Tibial artery (tissue), 4 donors: ENCODE data around the gene ANKUB1.
A peak's percentile ranks its signal among the peaks of the same experiment; 100 is the strongest.

Source experiments
- DNase-seq, 2 donors: peaks; one replicate each; pipeline ENCODE4 v3.0.0-alpha.2; 2019
- H3K27ac ChIP-seq, 2 donors: fragments of 200-600 bp; sonication (generic) in 1 of 2; 1 replicate in 1 of 2; 2 replicates in 1 of 2; pipeline ENCODE4 v1.5.1; 2018 to 2019; ENCODE audit warnings: mild to moderate bottlenecking in 1 of 2
- H3K27me3 ChIP-seq, 2 donors: fragments of 200-600 bp; sonication (generic) in 1 of 2; one replicate each; pipeline versions ENCODE4 v1.5.1 to v1.6.0; 2016 to 2019
- H3K36me3 ChIP-seq, 3 donors: fragments of 200-600 bp; sonication (generic) in 2 of 3; one replicate each; pipeline ENCODE4 v1.5.1; 2016 to 2019; ENCODE audit warnings: mild to moderate bottlenecking in 2 of 3
- H3K4me1 ChIP-seq, 4 donors: fragments of 200-600 bp; sonication (generic) in 2 of 4; 1 replicate in 3 of 4; 2 replicates in 1 of 4; pipeline ENCODE4 v1.5.1; 2016 to 2019
- H3K4me3 ChIP-seq, 2 donors: fragments of 200-600 bp; sonication (generic) in 1 of 2; 1 replicate in 1 of 2; 2 replicates in 1 of 2; pipeline ENCODE4 v1.5.1; 2018 to 2019; ENCODE audit warnings: mild to moderate bottlenecking in 2 of 2
- H3K9me3 ChIP-seq, 3 donors: fragments of 200-600 bp; sonication (generic) in 1 of 3; one replicate each; pipeline ENCODE4 v1.5.1; 2016 to 2019
- intact Hi-C: fragments of 100-400 bp; cut with DNase I; formaldehyde crosslinking; loops from one replicate; pipeline ENCODE4 v1.15.0; 2023; ENCODE audit warnings: low total_unique reads
- TF ChIP-seq, protein P1 (sequence below), 2 experiments: fragments of 200-600 bp in 1 of 2; fragments of 450-650 bp in 1 of 2; IDR thresholded peaks; one replicate each; pipeline ENCODE4 v1.5.1; 2017 to 2019; ENCODE audit warnings: antibody characterized with exemption in 2 of 2, mild to moderate bottlenecking in 1 of 2, moderate library complexity in 1 of 2

ANKUB1 gene

DNA sequence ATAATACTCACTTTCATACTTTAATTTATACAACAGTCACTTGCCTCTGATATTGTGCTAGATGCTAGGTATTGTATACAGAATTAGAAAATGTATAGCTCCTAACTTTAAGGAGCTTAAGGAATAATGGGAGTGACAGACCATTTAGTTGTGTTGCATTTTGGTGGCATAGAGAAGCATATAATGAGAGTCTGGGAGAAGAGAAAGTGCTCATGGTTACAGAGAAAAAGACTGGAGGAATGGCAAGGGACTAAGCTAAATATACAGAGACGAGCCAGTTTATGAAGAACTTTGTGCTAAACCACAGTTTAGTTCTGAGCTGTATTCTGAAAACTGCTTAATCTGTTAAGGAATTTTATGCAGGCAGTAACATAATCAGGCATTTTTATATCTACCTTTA is 27.1 kb upstream of the ANKUB1 start:
- intact Hi-C loops = no loop called here
- no peak overlapping the region for H3K27ac ChIP-seq
- DNase-seq = no peak

DNA sequence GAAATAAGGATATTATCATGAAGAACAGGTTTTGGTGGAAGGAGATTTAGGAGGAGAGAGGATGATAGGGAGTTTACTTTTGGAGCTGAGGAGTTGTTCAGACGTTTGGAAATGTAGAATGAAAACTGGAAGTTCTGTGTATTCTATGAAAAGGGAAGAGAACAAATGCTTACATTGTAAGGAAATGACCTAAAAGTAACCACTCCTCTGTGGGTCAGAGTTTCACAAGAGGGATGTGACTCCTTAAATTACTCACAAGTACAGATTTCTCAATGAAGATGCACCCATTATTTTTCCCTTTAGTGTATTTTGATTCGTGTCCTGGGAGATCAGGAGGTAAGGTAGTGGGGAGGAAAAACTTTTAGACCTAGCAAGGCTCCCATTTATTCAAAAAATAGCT is 24.6 kb upstream of the ANKUB1 start:
- H3K4me3 ChIP-seq = no peak overlapping the region
- H3K27me3 ChIP-seq = no peaks in the 10 kb centered on the region
- no peak for DNase-seq
- peaks cover 0 to 51% (median 15%) of the 10 kb centered on the region in 4 donors for H3K4me1 ChIP-seq
- no peaks in the 10 kb centered on the region for H3K36me3 ChIP-seq
- no peak overlapping the region for H3K27ac ChIP-seq
- intact Hi-C loops = no loop called here
- H3K9me3 ChIP-seq = no peaks in the 10 kb centered on the region
- TF ChIP-seq, protein P1, sequence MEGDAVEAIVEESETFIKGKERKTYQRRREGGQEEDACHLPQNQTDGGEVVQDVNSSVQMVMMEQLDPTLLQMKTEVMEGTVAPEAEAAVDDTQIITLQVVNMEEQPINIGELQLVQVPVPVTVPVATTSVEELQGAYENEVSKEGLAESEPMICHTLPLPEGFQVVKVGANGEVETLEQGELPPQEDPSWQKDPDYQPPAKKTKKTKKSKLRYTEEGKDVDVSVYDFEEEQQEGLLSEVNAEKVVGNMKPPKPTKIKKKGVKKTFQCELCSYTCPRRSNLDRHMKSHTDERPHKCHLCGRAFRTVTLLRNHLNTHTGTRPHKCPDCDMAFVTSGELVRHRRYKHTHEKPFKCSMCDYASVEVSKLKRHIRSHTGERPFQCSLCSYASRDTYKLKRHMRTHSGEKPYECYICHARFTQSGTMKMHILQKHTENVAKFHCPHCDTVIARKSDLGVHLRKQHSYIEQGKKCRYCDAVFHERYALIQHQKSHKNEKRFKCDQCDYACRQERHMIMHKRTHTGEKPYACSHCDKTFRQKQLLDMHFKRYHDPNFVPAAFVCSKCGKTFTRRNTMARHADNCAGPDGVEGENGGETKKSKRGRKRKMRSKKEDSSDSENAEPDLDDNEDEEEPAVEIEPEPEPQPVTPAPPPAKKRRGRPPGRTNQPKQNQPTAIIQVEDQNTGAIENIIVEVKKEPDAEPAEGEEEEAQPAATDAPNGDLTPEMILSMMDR (IDR thresholded peaks at IDR 0.05) = no peak

More for the DNA sequence above, 27.1 kb upstream of the ANKUB1 start:
- peaks cover 0 to 41% (median 13%) of the 10 kb centered on the region in 4 donors for H3K4me1 ChIP-seq
- TF ChIP-seq, protein P1 (IDR thresholded peaks at IDR 0.05) = no peak
- no peaks in the 10 kb centered on the region for H3K36me3 ChIP-seq
- no peaks in the 10 kb centered on the region for H3K27me3 ChIP-seq
- H3K9me3 ChIP-seq = no peaks in the 10 kb centered on the region
- H3K4me3 ChIP-seq = no peak overlapping the region

DNA sequence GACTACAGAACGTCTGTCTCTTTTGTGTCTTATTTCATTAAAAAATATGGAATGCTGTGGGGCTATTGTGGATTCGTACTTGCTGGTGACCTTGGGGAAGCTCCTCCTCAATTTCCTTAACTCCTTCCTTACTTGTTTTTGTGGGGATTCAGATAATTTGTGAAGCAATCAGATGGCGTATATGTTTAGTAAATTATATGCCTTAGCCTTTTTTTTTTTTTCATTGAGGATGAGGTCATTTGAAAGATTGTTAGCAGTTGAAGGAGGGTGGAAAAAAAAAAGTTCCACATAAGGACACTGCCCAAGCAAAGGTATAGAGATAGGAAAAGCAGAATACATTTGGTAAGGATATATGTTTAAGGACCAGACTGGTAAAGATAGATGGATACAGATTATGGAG is 24.0 kb upstream of the ANKUB1 start:
- Histone ChIP-seq H3K36me3 (no peaks in the 10 kb centered on the region), H3K27ac (peak overlapping the region in 1 of 2 donors; percentile 7), H3K27me3 (no peaks in the 10 kb centered on the region), H3K9me3 (no peaks in the 10 kb centered on the region), H3K4me1 (peaks cover 0 to 53% (median 15%) of the 10 kb centered on the region in 4 donors), H3K4me3 (no peak overlapping the region)
- TF ChIP-seq, protein P1 (IDR thresholded peaks at IDR 0.05) = no peak
- DNase-seq = no peak
- intact Hi-C loops = no loop called here

DNA sequence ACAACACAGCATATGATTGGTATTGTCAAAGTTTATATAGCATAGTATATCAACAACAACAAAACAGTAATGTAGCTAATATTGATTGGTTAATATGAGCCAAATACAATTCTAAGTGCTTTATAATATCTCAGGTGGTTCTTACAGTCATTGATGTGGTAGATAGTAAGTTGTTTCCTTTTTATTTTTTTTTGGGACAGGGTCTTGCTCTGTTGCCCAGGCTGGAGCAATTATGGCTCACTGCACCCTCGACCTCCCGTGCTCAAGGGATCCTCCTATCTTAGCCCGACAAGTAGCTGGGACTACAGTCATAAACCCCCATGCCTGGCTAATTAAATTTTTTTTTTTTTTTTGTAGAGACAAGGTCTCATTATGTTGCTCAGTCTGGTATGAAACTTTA is 23.4 kb upstream of the ANKUB1 start:
- Histone ChIP-seq H3K27me3 (no peaks in the 10 kb centered on the region), H3K36me3 (no peaks in the 10 kb centered on the region), H3K4me3 (no peak overlapping the region), H3K27ac (peak overlapping the region in 1 of 2 donors; percentile 7), H3K4me1 (peaks cover 0 to 53% (median 15%) of the 10 kb centered on the region in 4 donors), H3K9me3 (no peaks in the 10 kb centered on the region)
- intact Hi-C loops = no loop called here
- TF ChIP-seq, protein P1 (IDR thresholded peaks at IDR 0.05) = no peak
- DNase-seq = no peak

DNA sequence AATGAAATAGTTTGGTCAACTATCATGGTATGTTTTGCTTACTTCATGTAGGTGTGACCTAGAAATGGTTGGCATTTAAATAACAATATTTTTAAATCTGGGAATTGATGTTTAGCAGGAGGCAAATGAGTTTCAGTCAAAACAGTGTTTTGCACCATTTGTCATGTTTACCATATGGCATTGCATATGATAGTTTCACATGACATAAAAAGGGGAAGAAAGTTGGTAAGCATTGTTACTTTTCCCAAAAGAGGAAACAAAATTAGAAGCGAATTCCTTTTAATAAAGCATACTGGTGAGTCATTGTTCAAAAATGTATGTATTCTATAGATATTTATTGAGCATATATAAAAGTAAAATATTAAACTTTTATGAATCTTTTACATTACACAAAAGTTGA is 23.0 kb upstream of the ANKUB1 start:
- intact Hi-C loops = no loop called here
- H3K27me3 ChIP-seq = no peaks in the 10 kb centered on the region
- TF ChIP-seq, protein P1 (IDR thresholded peaks at IDR 0.05) = no peak
- no peak for DNase-seq
- H3K4me3 ChIP-seq = peak overlapping the region; percentile 71 to 78
- peaks cover 0 to 53% (median 15%) of the 10 kb centered on the region in 4 donors for H3K4me1 ChIP-seq
- no peaks in the 10 kb centered on the region for H3K36me3 ChIP-seq
- no peaks in the 10 kb centered on the region for H3K9me3 ChIP-seq
- H3K27ac ChIP-seq = peak overlapping the region in 1 of 2 donors; percentile 98
